ENCODE data around the gene TLK2.

- TF ChIP-seq EZH2phosphoT487 (IDR thresholded peaks at IDR 0.05; ENCODE audit: borderline replicate concordance, low read length), result no peak
- TF ChIP-seq CTCF (conservative IDR thresholded peaks at IDR 0.05; ENCODE audit: low read depth, low read length), result no peak
Observed at GRCh38 chr17:62581764-62582163, 103.1 kb downstream of the TLK2 start.

Data from PC-3 (cell line).